WTC11 (cell line): ENCODE results near the gene ARHGAP30.

Experiments used
- ATF1 ChIP-seq: sonication (generic); formaldehyde crosslinking; IDR thresholded peaks from 2 replicates; pipeline ENCODE4 v1.8.1; 2023; ENCODE audit warnings: mild to moderate bottlenecking, moderate library complexity, missing genetic modification reagents
- CTCF ChIP-seq: fragments of 200-600 bp; IDR thresholded peaks from 2 replicates; pipeline ENCODE4 v1.8.0; 2022; ENCODE audit warnings: antibody characterized with exemption
- IRF2 ChIP-seq: sonication (generic); formaldehyde crosslinking; IDR thresholded peaks from 2 replicates; pipeline ENCODE4 v1.8.0; 2022; ENCODE audit warnings: low read depth, missing genetic modification reagents, borderline replicate concordance
- NR2C2 ChIP-seq: sonication (generic); formaldehyde crosslinking; IDR thresholded peaks from 2 replicates; pipeline ENCODE4 v1.8.0; 2022; ENCODE audit warnings: mild to moderate bottlenecking, missing genetic modification reagents
- TEAD4 ChIP-seq: sonication (generic); formaldehyde crosslinking; IDR thresholded peaks from 2 replicates; pipeline ENCODE4 v1.8.0; 2022; ENCODE audit warnings: mild to moderate bottlenecking, missing genetic modification reagents
- USF2 ChIP-seq: sonication (generic); formaldehyde crosslinking; IDR thresholded peaks from 2 replicates; pipeline ENCODE4 v1.8.1; 2023; ENCODE audit warnings: mild to moderate bottlenecking, missing genetic modification reagents, moderate library complexity
- ZNF138 ChIP-seq: sonication (generic); formaldehyde crosslinking; conservative IDR thresholded peaks from 2 replicates; pipeline ENCODE4 v1.8.1; 2022; ENCODE audit warnings: mild to moderate bottlenecking, moderate library complexity, missing genetic modification reagents
- TF ChIP-seq, protein P1 (sequence below): sonication (generic); formaldehyde crosslinking; IDR thresholded peaks from 2 replicates; pipeline ENCODE4 v1.8.0; 2023; ENCODE audit warnings: missing genetic modification reagents
- TF ChIP-seq, protein P2 (sequence below): sonication (generic); formaldehyde crosslinking; conservative IDR thresholded peaks from 2 replicates; pipeline ENCODE4 v1.8.1; 2022; ENCODE audit warnings: mild to moderate bottlenecking, missing genetic modification reagents

- TF ChIP-seq CTCF (no peak), USF2 (CRISPR knock-in tag) (no peak), TEAD4 (CRISPR knock-in tag) (no peak), ZNF138 (CRISPR knock-in tag) (no peak), IRF2 (no peak), ATF1 (no peak), NR2C2 (CRISPR knock-in tag) (no peak)
- TF ChIP-seq, protein P1, sequence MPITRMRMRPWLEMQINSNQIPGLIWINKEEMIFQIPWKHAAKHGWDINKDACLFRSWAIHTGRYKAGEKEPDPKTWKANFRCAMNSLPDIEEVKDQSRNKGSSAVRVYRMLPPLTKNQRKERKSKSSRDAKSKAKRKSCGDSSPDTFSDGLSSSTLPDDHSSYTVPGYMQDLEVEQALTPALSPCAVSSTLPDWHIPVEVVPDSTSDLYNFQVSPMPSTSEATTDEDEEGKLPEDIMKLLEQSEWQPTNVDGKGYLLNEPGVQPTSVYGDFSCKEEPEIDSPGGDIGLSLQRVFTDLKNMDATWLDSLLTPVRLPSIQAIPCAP (CRISPR knock-in tag) = no peak
- TF ChIP-seq, protein P2, sequence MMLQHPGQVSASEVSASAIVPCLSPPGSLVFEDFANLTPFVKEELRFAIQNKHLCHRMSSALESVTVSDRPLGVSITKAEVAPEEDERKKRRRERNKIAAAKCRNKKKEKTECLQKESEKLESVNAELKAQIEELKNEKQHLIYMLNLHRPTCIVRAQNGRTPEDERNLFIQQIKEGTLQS (CRISPR knock-in tag) = no peak
Measured at GRCh38 chr1:161047436-161048420, 22.0 kb downstream of the ARHGAP30 start.
